Upper lobe of right lung (tissue), 1 donor: Measurements from ENCODE around the gene WAPL. TPM values are rescaled to one million over a fixed set of nuclear protein-coding genes. Genes with fewer than 3 reads are reported as not detected.

Experiments
- ATAC-seq: fragments of 200-7000 bp; cut with Tn5 transposase; one replicate; pipeline ENCODE4 v1.9.1; 2020; ENCODE audit warnings: mild to moderate bottlenecking, moderate library complexity
- DNase-seq: peaks from one replicate; pipeline ENCODE4 v3.0.0-alpha.2; 2020
- H3K27ac ChIP-seq: fragments of 200-600 bp; one replicate; pipeline ENCODE4 v1.8.0; 2022
- H3K27me3 ChIP-seq: fragments of 200-600 bp; one replicate; pipeline ENCODE4 v1.8.0; 2022; ENCODE audit warnings: mild to moderate bottlenecking
- H3K36me3 ChIP-seq: fragments of 200-600 bp; one replicate; pipeline ENCODE4 v1.8.0; 2022
- H3K4me1 ChIP-seq: fragments of 200-600 bp; one replicate; pipeline ENCODE4 v1.8.0; 2022
- H3K4me3 ChIP-seq: fragments of 200-600 bp; one replicate; pipeline ENCODE4 v1.8.0; 2022; ENCODE audit warnings: mild to moderate bottlenecking
- H3K9me3 ChIP-seq: fragments of 200-600 bp; one replicate; pipeline ENCODE4 v1.8.0; 2022
- CTCF ChIP-seq: fragments of 200-600 bp; IDR thresholded peaks from one replicate; pipeline ENCODE4 v1.8.0; 2022; ENCODE audit warnings: antibody characterized with exemption
- intact Hi-C: fragments of 100-400 bp; cut with DNase I; formaldehyde crosslinking; loops from one replicate; pipeline ENCODE4 v1.11.0; 2022
- total RNA-seq: library from RNA; stranded (reverse); fragmentation: NEBNext Ultra II Directional; extraction: Animal tissue kit (Norgen Biotek cat#: 25700); gene quantifications from one replicate; pipeline ENCODE4 v1.2.1, GENCODE V29; 2021
- donor health status: DM: no; HTN: yes; CAD: no; lungs with severe emphysema.

WAPL gene
- total RNA-seq, 1 donor from 2014 or later = 35.1 TPM

GRCh38 chr10:86461963-86462804 is 59.4 kb downstream of the WAPL start:
- ATAC-seq (no peak), DNase-seq (no peak)
- intact Hi-C loops = no loop called here
- no peak for TF ChIP-seq CTCF
- no peaks in the 10 kb centered on the region for H3K9me3 ChIP-seq
- no peak overlapping the region for H3K27ac ChIP-seq
- H3K4me1 ChIP-seq = no peaks in the 10 kb centered on the region
- peaks cover 94% of the 10 kb centered on the region for H3K36me3 ChIP-seq
- H3K27me3 ChIP-seq = no peaks in the 10 kb centered on the region
- H3K4me3 ChIP-seq = no peak overlapping the region

GRCh38 chr10:86451604-86451960 is 70.0 kb downstream of the WAPL start:
- TF ChIP-seq CTCF = no peak
- H3K36me3 ChIP-seq = peaks cover 73% of the 10 kb centered on the region
- DNase-seq = no peak

GRCh38 chr10:86450806-86451603 is 70.6 kb downstream of the WAPL start:
- Histone ChIP-seq H3K9me3 (no peaks in the 10 kb centered on the region), H3K4me3 (no peak overlapping the region), H3K27me3 (no peaks in the 10 kb centered on the region), H3K36me3 (peaks cover 73% of the 10 kb centered on the region), H3K4me1 (no peaks in the 10 kb centered on the region), H3K27ac (no peak overlapping the region)
- TF ChIP-seq CTCF = no peak
- ATAC-seq (no peak), DNase-seq (no peak)
- intact Hi-C loops = no loop called here

More at GRCh38 chr10:86451604-86451960, 70.0 kb downstream of the WAPL start:
- Histone ChIP-seq H3K27ac (no peak overlapping the region), H3K27me3 (no peaks in the 10 kb centered on the region), H3K9me3 (no peaks in the 10 kb centered on the region), H3K4me3 (no peak overlapping the region), H3K4me1 (no peaks in the 10 kb centered on the region)
- no peak for ATAC-seq
- intact Hi-C loops = no loop called here

GRCh38 chr10:86449926-86450558 is 71.5 kb downstream of the WAPL start:
- H3K4me3 ChIP-seq = no peak overlapping the region
- DNase-seq (no peak), ATAC-seq (no peak)
- intact Hi-C loops = no loop called here
- H3K36me3 ChIP-seq = peaks cover 79% of the 10 kb centered on the region
- no peak for TF ChIP-seq CTCF
- H3K4me1 ChIP-seq = no peaks in the 10 kb centered on the region
- no peak overlapping the region for H3K27ac ChIP-seq
- H3K9me3 ChIP-seq = no peaks in the 10 kb centered on the region
- H3K27me3 ChIP-seq = no peaks in the 10 kb centered on the region

- Histone ChIP-seq H3K9me3 (no peaks in the 10 kb centered on the region), H3K27ac (no peak overlapping the region), H3K4me3 (no peak overlapping the region), H3K4me1 (no peaks in the 10 kb centered on the region), H3K36me3 (peaks cover 90% of the 10 kb centered on the region), H3K27me3 (no peaks in the 10 kb centered on the region)
- no peak for TF ChIP-seq CTCF
- intact Hi-C loops = no loop called here
- no peak for DNase-seq
- ATAC-seq = peak; percentile 53
These were observed 74.2 kb downstream of the WAPL start for GRCh38 chr10:86447432-86447831.
